Measurements from ENCODE around the gene PPP1R18.
"Not testable (repeated sequence)": the region's sequence is repeated elsewhere in the genome, so short reads cannot be mapped to it uniquely, and the experiment has no call there.

The PPP1R18 gene

GRCh38 chr6:30719791-30720737, 33.6 kb upstream of the PPP1R18 start, which contains the start of gene TUBB:
TUBB (plus strand) TSS chr6:30720352; CDS start chr6:30720507, 155 bp downstream.
- DNase-seq: peak; percentile 95

- no peak for DNase-seq
These were observed 32.9 kb upstream of the PPP1R18 start for GRCh38 chr6:30719356-30719755.

- not testable (repeated sequence) for DNase-seq
These were observed 31.6 kb upstream of the PPP1R18 start for GRCh38 chr6:30717845-30718720.

- DNase-seq: peak; percentile 98
These were observed 30.8 kb upstream of the PPP1R18 start, which contains the start of gene MDC1 for GRCh38 chr6:30717129-30717844. MDC1 (minus strand) TSS chr6:30717281; CDS start chr6:30715175, 2,106 bp downstream.

GRCh38 chr6:30716879-30717128, 30.4 kb upstream of the PPP1R18 start:
- no peak for DNase-seq

GRCh38 chr6:30714263-30714662, 27.8 kb upstream of the PPP1R18 start:
- DNase-seq: no peak

GRCh38 chr6:30712441-30712945, 26.0 kb upstream of the PPP1R18 start:
- no peak for DNase-seq

GRCh38 chr6:30711758-30712380, 25.4 kb upstream of the PPP1R18 start:
- no peak for DNase-seq

GRCh38 chr6:30709101-30709868, 22.8 kb upstream of the PPP1R18 start:
- no peak for DNase-seq

GRCh38 chr6:30707281-30707850, 20.9 kb upstream of the PPP1R18 start:
- DNase-seq: no peak

GRCh38 chr6:30705620-30706019, 19.2 kb upstream of the PPP1R18 start:
- no peak for DNase-seq

GRCh38 chr6:30703821-30704220, 17.4 kb upstream of the PPP1R18 start:
- no peak for DNase-seq

- DNase-seq: no peak
These were observed 16.6 kb upstream of the PPP1R18 start for GRCh38 chr6:30703011-30703410.

- DNase-seq: no peak
These were observed 13.9 kb upstream of the PPP1R18 start for GRCh38 chr6:30700340-30700739.

GRCh38 chr6:30696432-30696831, 10.0 kb upstream of the PPP1R18 start:
- no peak for DNase-seq

- DNase-seq: no peak
These were observed 4.9 kb upstream of the PPP1R18 start for GRCh38 chr6:30691208-30691847.

GRCh38 chr6:30690403-30691207, 4.2 kb upstream of the PPP1R18 start, which contains the start of gene NRM:
NRM (minus strand) TSS chr6:30690984; CDS start chr6:30690974, 10 bp downstream.
- DNase-seq: peak; percentile 78

GRCh38 chr6:30689985-30690384, 3.5 kb upstream of the PPP1R18 start:
- DNase-seq: no peak

GRCh38 chr6:30689022-30689865, 2.8 kb upstream of the PPP1R18 start:
- no peak for DNase-seq
